Dedifferentiated amniotic fluid mesenchymal stem cell (primary cell): ENCODE data around the gene SAMD3.
"Not testable (repeated sequence)": the region's sequence is repeated elsewhere in the genome, so short reads cannot be mapped to it uniquely, and the experiment has no call there.

Experiments
- DNase-seq: peaks from one replicate; pipeline ENCODE4 v3.0.0-alpha.2; 2016; ENCODE audit errors: extremely low spot score

SAMD3 gene

GRCh38 chr6:130173377-130174004 is 49.3 kb downstream of the SAMD3 start:
- not testable (repeated sequence) for DNase-seq

GRCh38 chr6:130170160-130170559 is 52.6 kb downstream of the SAMD3 start:
- not testable (repeated sequence) for DNase-seq

DNA sequence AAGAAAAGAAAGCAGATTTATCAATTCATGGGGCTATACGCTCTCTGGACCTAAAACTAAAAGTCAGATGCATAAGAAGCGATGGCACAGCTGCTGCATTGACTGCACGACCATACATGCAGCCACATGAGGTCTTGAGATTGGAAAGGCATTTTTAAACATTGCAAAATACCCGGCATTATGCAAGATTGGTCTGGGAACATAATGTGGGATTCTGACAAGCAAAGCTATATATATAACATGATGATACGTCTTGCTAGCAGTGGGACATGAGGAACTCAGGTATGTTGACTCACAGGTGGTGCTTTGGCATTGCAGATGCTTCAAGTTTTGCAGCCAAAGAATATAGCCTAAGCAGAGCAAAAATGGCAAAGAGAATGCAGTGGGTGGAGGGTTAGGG is 55.1 kb downstream of the SAMD3 start:
- DNase-seq, result no peak

DNA sequence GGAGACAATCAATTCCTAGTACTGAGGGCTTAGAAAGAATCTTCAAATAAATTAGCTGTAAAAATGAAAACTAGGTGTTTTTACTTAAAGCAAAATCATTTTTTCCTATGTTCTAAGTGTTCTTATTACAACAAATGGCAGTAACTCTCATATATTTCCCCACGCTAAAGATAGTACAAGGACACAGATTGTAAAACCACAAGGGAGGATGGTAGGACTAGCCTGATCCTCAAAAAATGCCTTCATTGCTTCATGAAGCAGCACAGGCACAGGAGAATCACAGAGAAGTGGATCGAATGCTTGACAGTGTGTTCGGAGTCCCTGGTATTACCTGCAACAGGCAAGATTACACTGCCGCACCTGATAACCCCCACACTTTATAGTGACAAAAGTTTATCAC is 58.5 kb downstream of the SAMD3 start:
- DNase-seq, result no peak

- no peak for DNase-seq
These were observed 59.5 kb downstream of the SAMD3 start for GRCh38 chr6:130163266-130163665.

- DNase-seq, result no peak
These were observed 60.3 kb downstream of the SAMD3 start for GRCh38 chr6:130162421-130162820.

DNA sequence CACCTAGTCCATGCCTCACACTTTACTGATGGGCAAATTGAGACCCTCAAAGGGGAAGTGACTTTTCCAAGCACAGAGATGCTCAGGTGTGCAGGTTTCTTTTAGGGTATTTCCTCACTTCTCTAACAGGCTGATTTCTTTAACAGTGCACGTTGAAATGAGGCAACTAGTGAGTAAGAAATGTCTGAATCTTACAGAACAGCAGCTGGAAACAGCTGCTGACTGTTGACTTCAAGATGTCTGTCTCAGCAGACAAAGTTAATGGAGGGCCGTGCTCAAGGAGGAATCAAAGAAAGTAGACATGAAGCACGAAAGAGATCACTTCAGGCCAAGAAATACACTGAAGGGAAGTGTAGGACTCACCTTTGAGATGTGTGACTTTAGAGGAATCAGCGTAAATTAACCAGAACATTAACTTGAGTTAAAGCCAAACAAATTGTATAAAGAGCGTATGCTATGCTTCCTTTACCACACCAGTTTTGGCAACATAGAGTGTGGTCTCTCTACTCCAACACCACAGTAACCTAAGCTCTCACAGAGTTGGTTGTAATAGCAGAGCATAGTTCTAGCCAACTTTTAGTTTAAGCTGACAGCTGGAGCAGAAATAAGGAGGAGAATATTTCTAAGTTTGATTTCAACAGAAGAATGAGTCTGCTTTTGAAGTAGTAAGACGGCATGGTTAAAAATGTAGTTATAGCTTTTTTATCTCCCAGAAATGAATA is 60.9 kb downstream of the SAMD3 start:
- no peak for DNase-seq

DNA sequence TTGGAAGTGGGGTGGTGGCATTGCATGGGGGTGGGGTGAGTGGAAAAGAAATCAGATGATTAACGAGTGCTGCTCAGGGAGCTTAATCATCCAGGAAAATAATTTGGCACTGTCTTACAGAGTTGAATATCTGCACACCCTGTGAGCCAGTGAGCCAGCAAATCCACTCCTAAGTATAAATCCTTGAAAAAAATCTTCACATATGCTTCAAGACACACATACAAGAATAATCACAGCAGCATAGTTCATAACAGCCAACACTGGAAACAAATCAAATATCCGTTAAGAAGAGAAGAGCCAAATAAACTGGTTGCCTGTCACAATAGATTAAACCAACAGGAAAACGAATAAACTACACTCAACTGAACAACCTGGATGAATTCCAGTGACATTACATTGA is 62.8 kb downstream of the SAMD3 start:
- DNase-seq, result no peak

DNA sequence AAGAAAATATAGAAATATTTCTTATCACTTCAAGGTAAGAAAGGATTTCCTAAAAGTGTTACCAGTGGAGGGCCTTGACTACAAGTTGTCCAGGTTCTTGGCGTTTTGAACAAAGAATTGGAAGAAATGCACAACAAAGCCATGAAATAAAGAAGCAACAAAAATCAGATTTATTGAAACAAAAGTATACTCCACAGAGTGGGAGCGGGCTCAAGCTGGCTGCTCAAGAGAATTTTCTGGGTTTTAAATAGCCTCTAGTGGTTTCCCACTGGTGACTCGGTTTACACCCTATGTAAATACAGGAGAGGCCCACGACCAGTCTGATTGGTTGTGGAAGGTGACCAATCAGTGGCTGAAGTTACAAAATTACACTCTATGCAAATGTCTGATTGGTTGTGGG is 64.2 kb downstream of the SAMD3 start:
- DNase-seq, result no peak

DNA sequence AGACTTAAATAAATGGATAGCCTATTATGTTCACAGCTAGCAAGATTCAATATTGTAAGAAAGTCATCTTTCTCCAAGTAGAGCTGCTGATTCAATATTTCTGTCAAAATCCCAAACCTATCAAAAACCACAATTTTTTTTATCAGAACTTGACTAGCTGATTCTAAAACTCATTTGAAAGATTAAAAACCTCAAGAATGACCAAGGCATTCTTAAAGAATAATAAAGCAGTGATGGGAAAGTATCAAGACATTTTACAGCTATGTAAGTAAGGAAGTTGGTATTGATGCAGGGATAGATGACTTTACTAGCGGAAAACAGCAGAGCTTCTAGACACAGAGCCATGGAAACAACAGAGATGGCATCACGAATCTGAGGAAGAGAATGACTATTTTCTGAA is 64.7 kb downstream of the SAMD3 start:
- no peak for DNase-seq

DNA sequence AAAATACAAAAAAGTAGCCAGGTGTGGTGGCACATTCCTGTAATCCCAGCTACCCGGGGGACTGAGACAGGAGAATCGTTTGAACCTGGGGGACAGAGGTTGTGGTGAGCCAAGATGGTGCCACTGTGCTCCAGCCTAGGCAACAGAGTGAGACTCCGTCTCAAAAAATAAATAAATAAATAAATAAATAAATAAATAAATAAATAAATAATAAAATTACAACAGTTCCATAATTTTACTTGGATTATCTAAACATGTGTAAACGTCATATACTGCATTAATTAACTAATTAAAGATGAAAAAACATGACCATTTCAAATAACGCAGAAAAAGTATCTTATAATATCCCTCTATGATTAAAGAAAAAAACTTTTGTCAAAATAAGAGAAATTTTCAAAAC is 65.8 kb downstream of the SAMD3 start:
- no peak for DNase-seq

- no peak for DNase-seq
These were observed 69.7 kb downstream of the SAMD3 start for GRCh38 chr6:130152908-130153510.

DNA sequence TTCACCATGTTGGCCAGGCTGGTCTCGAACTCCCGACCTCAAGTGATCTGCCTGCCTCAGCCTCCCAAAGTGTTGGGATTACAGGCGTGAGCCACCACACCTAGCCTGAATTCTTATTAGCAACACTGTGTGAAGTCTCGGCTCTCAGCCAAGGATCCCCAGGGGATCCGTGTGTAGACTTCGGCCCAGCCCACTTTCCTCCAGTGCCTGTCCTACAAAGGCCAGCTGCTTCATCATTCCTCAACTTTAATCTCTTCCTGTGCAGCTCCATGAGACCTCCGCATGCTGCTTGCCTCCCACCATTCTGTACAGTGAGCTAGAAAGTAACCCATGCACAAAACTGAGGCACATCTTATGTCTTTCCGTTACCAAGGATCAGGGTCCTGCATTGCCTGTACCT is 71.8 kb downstream of the SAMD3 start:
- DNase-seq, result no peak

DNA sequence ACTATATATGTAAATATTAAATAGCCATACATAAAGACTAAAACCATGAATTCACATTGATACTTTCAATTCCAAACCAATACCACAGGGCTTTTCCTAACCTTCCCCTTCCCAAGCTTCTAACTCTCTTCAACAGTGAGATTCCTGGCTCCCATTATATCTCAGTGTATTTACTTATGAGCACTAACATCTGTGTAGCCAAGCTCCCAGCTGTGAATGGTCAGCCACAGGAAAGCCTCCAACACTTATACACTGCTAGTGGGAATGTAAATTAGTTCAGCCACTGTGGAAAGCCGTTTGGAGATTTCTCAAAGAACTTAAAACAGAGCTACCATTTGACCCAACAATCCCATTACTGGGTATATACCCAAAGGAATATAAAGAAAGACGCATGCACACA is 73.7 kb downstream of the SAMD3 start:
- DNase-seq, result not testable (repeated sequence)

DNA sequence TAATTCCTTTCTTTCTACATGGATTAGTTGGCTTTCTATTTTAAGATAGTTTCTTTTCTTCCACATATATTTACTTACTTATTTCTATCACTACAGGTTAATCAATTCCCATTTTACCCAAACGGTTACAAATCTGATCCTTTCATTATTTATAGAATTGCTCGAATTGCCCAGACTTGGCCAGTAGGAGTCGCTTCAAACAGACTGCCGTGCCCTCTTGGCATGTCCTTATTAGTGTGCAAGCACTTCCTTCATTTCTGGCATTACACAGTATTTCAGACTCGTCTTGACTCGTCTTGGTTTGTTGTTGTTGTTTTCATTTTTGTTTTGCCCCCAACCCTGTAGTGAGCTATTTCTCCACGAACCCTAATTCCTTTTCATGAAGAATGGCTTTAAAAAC is 74.6 kb downstream of the SAMD3 start:
- DNase-seq, result no peak

DNA sequence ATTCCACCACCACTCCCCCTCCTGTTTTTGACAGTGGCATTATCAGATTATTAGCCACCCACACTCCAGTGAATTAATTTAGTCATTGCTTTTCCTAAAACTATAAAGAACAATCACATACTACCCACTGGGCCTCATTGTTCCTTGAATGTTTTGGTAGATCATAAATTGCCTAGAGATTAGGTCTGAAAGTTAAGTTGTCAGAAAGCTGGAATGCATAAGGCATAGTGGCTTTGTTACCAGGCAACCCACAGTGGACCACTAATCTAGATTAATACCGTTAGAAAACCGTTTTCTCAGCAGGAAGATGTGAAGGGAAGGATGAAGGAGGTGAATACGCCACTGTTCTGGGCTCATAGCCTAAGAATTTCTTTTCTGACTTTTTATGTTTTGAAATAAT is 75.6 kb downstream of the SAMD3 start:
- DNase-seq, result no peak

DNA sequence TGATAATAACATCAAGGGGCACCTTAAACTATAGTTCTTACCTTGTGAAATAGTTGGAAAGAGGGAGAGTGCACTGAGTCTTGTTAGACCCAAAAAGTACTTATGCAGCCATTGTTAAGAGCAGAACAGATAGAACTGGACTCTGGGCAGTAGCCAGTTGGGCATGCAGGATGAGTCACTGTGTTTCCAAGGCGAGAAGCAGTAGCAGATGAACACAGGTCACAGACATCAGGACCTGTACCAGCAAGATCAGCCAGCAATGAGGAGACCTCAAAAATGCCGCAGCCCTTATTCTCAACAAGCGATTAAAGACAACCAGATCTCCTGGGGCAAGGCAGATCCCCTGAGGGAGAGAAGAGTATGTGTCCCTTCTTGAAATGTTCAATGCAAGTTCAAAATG is 79.0 kb downstream of the SAMD3 start:
- no peak for DNase-seq

- peak; percentile 50 for DNase-seq
These were observed 82.7 kb downstream of the SAMD3 start for GRCh38 chr6:130140084-130140483.

GRCh38 chr6:130138909-130139242 is 83.9 kb downstream of the SAMD3 start:
- DNase-seq, result no peak

DNA sequence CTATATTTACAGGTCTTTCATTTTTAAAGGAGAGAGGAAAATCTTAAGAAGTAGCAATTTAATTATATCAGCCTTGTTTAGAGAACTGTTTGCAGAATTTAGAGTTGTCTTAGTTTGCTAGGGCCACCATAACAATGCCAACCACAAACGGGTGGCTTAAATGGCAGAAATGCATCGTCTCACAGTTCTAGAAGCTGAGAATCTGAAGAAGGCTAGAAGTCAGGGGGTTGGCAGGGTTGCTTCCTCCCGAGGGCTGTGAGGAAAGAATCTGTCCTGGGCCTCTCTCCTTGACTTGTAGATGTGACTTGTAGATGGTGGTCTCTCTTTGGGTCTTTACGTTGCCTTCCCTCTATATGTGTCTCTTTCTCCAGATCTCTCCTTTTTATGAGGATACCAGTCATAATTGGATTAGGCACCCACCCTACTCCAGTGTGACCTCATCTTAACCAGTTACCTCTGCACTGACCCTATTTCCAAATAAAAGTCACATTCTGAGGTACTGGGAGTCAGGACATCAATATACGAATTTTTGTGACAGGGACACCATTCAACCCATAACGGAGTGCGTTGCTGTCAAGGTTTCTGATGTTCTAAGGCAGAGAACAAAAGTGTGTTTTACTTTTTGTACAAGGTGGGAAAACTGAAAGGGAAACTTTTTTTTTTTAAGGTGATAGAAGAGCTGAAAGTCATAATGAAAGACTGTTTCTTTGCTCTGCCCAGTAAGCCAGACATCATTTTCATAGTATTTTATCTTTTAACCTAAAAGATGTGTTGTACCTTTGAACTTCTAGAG is 84.4 kb downstream of the SAMD3 start:
- no peak for DNase-seq

DNA sequence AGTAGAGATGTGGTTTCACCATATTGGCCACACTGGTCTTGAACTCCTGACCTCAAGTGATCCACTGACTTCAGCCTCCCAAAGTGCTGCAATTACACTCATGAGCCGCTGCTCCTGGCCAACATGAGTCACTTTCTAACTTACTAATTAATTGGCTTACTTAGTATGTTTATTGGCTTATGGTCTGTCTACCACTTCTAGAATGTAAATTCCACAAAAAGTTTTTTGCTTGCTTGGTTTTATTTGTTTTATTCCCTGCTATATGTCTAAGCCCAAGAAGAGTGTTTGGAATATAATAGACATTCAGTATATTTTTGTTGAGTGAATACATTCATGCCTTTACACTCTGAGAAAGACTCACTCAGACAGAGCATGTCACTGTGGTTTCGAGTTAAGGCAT is 86.0 kb downstream of the SAMD3 start:
- DNase-seq, result no peak

DNA sequence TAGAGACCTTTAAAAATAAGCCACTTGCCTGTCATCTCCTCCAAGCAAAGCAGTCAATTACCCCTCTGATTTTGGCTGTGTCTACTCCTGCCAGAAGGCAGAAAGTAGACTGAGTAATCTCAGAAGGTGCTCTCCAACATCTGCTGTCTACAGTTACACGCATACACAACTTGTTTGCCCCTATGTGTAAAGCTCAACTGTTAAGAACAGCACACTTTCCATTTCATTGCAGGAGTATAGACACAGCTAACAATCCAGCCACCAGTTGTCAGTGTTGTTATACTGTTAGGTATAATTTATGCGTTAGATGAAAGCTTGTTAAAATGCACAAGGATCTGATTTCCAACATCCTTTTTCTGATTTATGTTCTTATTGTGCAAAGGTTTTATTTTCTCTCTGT is 88.2 kb downstream of the SAMD3 start:
- DNase-seq, result no peak

DNA sequence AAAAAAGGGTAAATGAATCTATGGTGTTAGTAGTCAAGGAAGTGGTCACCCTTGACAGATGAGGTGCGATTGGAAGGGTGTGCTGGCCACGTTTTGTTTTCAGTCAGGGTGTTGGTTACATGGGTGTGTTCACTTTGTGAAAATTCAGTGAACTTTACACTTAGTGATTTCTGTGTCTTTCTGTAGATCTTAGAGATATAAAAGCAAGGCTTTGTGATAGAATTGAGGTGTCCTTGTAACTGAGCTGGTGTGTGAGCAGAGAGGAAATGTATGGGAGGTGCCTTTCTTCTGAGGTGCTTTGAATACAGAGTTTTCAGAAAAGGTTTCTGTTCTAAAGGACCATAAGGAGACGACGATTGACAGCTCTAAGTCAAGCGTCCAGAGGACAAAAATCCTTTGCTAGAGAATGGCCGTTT is 90.5 kb downstream of the SAMD3 start:
- DNase-seq, result no peak
